GM10847 (cell line): ENCODE measurements around the gene SAMM50.

ENCODE experiments used
- POLR2A ChIP-seq: IDR thresholded peaks from 2 replicates; pipeline ENCODE4 v1.6.1; 2011; ENCODE audit not compliant: insufficient read length; ENCODE audit errors: extremely low read depth

The SAMM50 gene

DNA sequence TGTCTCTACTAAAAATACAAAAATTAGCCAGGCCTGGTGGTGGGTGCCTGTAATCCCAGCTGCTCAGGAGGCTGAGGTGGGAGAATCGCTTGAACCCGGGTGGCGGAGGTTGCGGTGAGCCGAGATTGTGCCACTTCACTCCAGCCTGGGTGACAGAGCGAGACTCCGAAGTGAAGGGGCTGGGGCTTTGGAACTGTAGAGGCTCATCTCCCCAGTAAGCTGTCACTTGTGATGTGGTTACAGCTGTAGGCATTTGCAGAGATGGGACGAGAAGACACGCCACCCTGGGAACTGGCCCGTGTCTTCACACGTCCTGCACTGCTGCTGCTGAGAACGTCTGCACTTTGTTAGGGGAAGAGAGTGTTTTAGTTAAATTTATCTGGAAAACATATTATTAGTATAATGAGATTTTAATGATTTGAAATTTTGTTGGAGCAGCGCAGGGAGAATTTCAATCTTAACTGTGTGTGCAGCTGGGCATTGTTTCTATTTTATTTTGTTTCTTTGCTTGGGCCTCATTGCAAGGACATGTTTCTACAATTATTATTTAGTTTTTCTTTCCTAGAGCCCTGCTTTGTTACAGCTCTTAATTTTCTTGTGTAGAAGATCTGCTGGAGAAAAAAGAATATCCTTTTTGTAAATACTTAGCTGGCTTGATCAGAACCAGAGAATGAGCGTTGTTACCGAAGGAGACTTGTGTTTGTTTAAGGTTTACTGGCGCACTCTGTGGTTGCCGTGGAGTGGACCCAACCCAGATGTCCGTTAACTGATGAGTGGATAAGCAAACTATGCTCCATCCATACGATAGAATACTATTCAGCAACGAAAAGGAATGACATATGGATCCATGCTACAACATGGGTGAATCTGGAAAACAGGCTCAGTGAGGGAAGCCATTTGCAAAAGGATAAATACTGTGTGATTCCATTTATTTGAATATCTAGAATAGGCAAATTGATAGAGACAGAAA, 87.3 kb downstream of the SAMM50 start:
- no peak for TF ChIP-seq POLR2A

DNA sequence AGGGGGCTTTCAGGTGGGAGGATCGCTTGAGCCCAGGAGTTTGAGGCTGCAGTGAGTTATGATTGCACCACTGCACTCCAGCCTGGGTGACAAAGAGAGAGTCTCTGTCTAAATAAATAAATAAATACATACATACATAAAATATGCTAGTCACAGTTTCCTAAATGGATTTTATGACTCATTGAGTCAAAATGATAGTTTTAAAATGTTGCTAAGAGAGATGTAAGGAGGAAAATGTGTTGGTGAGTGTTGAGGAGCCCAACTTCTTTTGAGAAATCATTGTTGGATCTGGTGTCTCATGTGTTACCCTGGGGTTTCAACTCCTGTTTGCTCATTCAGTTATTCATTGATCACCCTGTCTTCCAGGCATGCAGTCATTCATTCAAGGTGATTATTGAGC, 89.9 kb downstream of the SAMM50 start:
- TF ChIP-seq POLR2A = no peak
